ENCODE data around the gene CD19. TPM values are rescaled to one million over a fixed set of nuclear protein-coding genes. Genes with fewer than 3 reads are reported as not detected.

The CD19 gene
- total and polyA plus RNA-seq, 2 of the 8 experiments (the other 6 are each of a cell fraction or from before 2014, with no cell fraction given) = 0.57 to 0.65 TPM

DNA sequence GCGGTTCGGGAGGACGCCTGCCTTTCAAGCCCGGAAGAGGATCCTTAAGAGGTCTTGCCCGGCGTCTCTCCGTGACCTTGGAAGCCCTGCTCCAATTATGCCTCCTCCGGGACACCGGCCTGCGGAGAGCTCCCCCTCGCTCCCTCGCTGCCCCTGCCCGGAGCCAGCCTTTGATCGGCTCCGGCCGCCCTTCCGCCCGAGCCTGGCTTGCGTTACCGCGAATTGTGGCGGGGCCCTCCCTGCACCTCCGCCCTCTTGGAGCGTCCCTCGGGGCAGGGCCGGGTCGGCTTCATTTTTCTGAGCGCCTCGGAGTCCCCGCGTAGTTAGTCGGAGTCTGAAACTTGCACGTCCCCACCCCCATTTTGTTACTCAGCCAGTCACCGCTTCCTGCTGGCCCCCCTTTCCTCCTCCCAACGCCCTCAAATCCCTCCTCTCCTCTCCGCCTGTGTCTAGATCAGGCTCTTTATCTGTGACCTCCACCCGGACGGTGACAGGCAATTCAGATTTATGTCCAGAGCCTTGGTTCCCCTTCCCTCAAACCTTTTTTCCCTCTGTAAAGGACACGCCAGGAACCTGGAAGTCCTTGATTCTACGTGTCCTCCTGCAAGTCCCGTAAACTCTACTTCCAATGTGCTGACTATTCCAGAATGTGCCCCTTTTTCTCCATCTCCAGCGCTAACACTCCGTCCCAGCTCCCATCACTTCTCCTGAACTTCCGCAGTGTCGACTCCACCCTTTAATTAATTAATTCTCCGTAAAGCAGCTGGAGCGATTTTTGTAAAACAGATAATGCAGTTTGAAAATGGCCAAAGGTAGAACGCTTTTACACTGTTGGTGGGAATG is 6.2 kb upstream of the CD19 start:
- FAIRE-seq (no peak), DNase-seq (ENCODE audit: low read depth in 1 of 2, low spot score in 2 of 2) (peak in 1 of 2 experiments; percentile 36)
- H3K4me1 ChIP-seq (replicated peaks in 1 of 4; ENCODE audit: control insufficient read depth in 3 of 4, insufficient read depth in 4 of 4, low read length in 3 of 4) = peaks cover 0 to 6% (median 0%) of the 10 kb centered on the region in 4 experiments; a peak in 3 of 7 replicates
- ChIA-PET POLR2A (ENCODE audit: partially characterized antibody) (interaction anchor here (0.6 to 3.7 kb wide), 8 partner anchors 11 to 103 kb away, joined by 4 to 23 read pairs (median 4); partner anchors contain the start of genes ATXN2L and SH2B1), CTCF (ENCODE audit: partially characterized antibody) (interaction anchor here (1.0 to 3.9 kb wide), 6 partner anchors 9 to 55 kb away, joined by 3 to 31 read pairs (median 6); no protein-coding TSS in a partner anchor)
- H2BK15ac ChIP-seq (ENCODE audit: low read length) = 0 out of 2 replicates have a peak overlapping the region, but pooled peaks have one; percentile 48
- peak overlapping the region; percentile 57 for H3K4ac ChIP-seq (replicated peaks; ENCODE audit: insufficient read length, low read depth, low read length)
- no peak overlapping the region for H3K23ac ChIP-seq (ENCODE audit: insufficient read length)
- no peak overlapping the region for H2BK12ac ChIP-seq (ENCODE audit: low read depth, low read length)
- H4K5ac ChIP-seq (ENCODE audit: insufficient read length, low read depth, low read length) = peak overlapping the region; percentile 82
- no peak overlapping the region for H3K14ac ChIP-seq (ENCODE audit: insufficient read length)
- peak overlapping the region; percentile 92 for H4K8ac ChIP-seq (ENCODE audit: extremely low read depth, insufficient read depth, low read length)
- H4K20me1 ChIP-seq (replicated peaks in 1 of 2; ENCODE audit: control insufficient read depth in 1 of 2, insufficient read depth in 2 of 2, low read length in 2 of 2) = no peaks in the 10 kb centered on the region
- H2BK20ac ChIP-seq (ENCODE audit: low read length) = no peak overlapping the region
- H2AK5ac ChIP-seq (ENCODE audit: low read depth, low read length) = no peak overlapping the region
- peak overlapping the region; percentile 70 to 88 (median 86) for H3K9ac ChIP-seq (replicated peaks in 1 of 4; ENCODE audit: extremely low read depth in 1 of 4, low read depth in 3 of 4, low read length in 3 of 4)
- H3K27me3 ChIP-seq (replicated peaks in 1 of 4; ENCODE audit: control insufficient read depth in 3 of 4, extremely low read depth in 1 of 4, insufficient read depth in 3 of 4, low read length in 3 of 4) = no peaks in the 10 kb centered on the region
- WGBS, 2 experiments (ENCODE audit: extremely low coverage in 1 of 2, insufficient coverage in 1 of 2, insufficient read length in 1 of 2, insufficient replicate concordance in 2 of 2, low coverage in 1 of 2, low lambda C conversion rate in 2 of 2, missing lambda C conversion rate in 1 of 2) = 4% methylated on average over 39 of the region's 48 CpGs; no CpG with 5 or more reads in 1 of the 2 experiments
- peak overlapping the region; percentile 74 to 84 (median 79) for H3K4me3 ChIP-seq (ENCODE audit: extremely low read depth in 1 of 4, insufficient read depth in 2 of 4, low read depth in 3 of 4, low read length in 4 of 4)
- H3K4me2 ChIP-seq (ENCODE audit: insufficient read depth in 1 of 2, low read depth in 2 of 2, low read length in 2 of 2) = peak overlapping the region; percentile 74 to 79
- H3K56ac ChIP-seq (replicated peaks; ENCODE audit: insufficient read length, low read depth, low read length) = peak overlapping the region; percentile 0
- H3K36me3 ChIP-seq (ENCODE audit: control insufficient read depth in 2 of 4, insufficient read depth in 4 of 4, low read length in 3 of 4) = no peaks in the 10 kb centered on the region
- H2AFZ ChIP-seq (ENCODE audit: low read length) = peak overlapping the region; percentile 64; the same call in 1 of the 2 replicates
- peak overlapping the region; percentile 96 for H3K18ac ChIP-seq (ENCODE audit: extremely low read depth, low read length)
- H2BK120ac ChIP-seq (replicated peaks; ENCODE audit: low read depth, low read length) = no peak overlapping the region
- no peaks in the 10 kb centered on the region for H3K79me2 ChIP-seq (ENCODE audit: control insufficient read depth in 1 of 2, insufficient read depth in 2 of 2, low read length in 2 of 2)
- H3K27ac ChIP-seq (ENCODE audit: low read depth, low read length) = peak overlapping the region; percentile 90
- peaks cover 13% of the 10 kb centered on the region for H3K23me2 ChIP-seq (ENCODE audit: low read depth, low read length)
- H2BK5ac ChIP-seq (ENCODE audit: low read depth, low read length) = peak overlapping the region; percentile 95
- no peaks in the 10 kb centered on the region for H3K79me1 ChIP-seq (ENCODE audit: low read depth, low read length)
- H3K9me3 ChIP-seq (ENCODE audit: insufficient read depth in 2 of 2, low read depth in 1 of 2, low read length in 1 of 2) = no peaks in the 10 kb centered on the region
- peak overlapping the region; percentile 58 for H4K91ac ChIP-seq (replicated peaks; ENCODE audit: insufficient read length, low read length)
- TF ChIP-seq TCF12 (IDR thresholded peaks at IDR 0.05; ENCODE audit: low read depth, low read length) = no peak
- TF ChIP-seq KDM1A (IDR thresholded peaks at IDR 0.05; ENCODE audit: borderline replicate concordance, low read length) = no peak

All from H1 (cell line).